Mucosa of rectum (tissue), 2 donors: Measurements from ENCODE around the gene GCH1.
"Not testable (repeated sequence)": the region's sequence is repeated elsewhere in the genome, so short reads cannot be mapped to it uniquely, and the experiment has no call there.

Experiments used
- H3K27ac ChIP-seq, 2 donors: one replicate each; pipeline ENCODE4 v1.7.0; 2013; ENCODE audit warnings: inconsistent platforms in 2 of 2, low read depth in 2 of 2, low read length in 2 of 2
- H3K27me3 ChIP-seq, 2 donors: one replicate each; pipeline ENCODE4 v1.7.0; 2013; ENCODE audit warnings: low read length in 2 of 2; ENCODE audit not compliant: control insufficient read depth in 2 of 2, insufficient read depth in 2 of 2
- H3K36me3 ChIP-seq, 2 donors: one replicate each; pipeline ENCODE4 v1.7.0; 2013; ENCODE audit warnings: low read length in 2 of 2; ENCODE audit not compliant: control insufficient read depth in 2 of 2, insufficient read depth in 2 of 2
- H3K4me1 ChIP-seq, 2 donors: one replicate each; pipeline ENCODE4 v1.7.0; 2013; ENCODE audit warnings: low read length in 2 of 2, mild to moderate bottlenecking in 1 of 2; ENCODE audit not compliant: control insufficient read depth in 2 of 2, insufficient read depth in 2 of 2
- H3K4me3 ChIP-seq, 2 donors: one replicate each; pipeline ENCODE4 v1.7.0; 2013; ENCODE audit warnings: low read length in 2 of 2
- H3K9ac ChIP-seq, 2 donors: one replicate each; pipeline ENCODE4 v1.7.0; 2013; ENCODE audit warnings: low read length in 2 of 2, low read depth in 1 of 2, mild to moderate bottlenecking in 1 of 2
- H3K9me3 ChIP-seq, 2 donors: one replicate each; pipeline ENCODE4 v1.7.0; 2013; ENCODE audit warnings: low read length in 2 of 2; ENCODE audit not compliant: control insufficient read depth in 2 of 2
- donor health status: healthy.
- donor health status: Normal muscosa, but diverticular disease.

Gene GCH1

GRCh38 chr14:54931598-54932340, 29.1 kb upstream of the GCH1 start:
- Histone ChIP-seq H3K36me3 (no peaks in the 10 kb centered on the region), H3K4me1 (no peaks in the 10 kb centered on the region), H3K27ac (no peak overlapping the region), H3K27me3 (no peaks in the 10 kb centered on the region), H3K4me3 (no peak overlapping the region), H3K9me3 (no peaks in the 10 kb centered on the region), H3K9ac (no peak overlapping the region)

DNA sequence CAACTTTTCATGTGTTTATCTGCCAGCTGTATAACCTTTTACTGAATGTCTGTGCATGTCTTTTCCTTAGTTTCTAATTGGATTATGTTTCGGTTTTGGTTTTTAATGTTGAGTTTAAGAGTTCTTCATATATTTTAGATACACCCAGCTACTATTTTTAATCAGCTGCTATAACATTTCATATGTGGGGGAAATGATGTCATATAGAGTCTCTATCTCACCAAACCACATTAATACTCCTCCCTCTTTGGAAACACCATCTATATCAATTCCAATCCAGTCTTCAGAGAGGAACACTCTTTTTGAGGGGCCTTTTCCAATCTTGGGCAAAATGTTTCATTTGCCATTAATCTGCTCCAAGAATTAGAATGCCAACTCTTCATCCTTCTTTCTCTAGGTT, 28.5 kb upstream of the GCH1 start:
- H3K4me3 ChIP-seq: no peak overlapping the region

DNA sequence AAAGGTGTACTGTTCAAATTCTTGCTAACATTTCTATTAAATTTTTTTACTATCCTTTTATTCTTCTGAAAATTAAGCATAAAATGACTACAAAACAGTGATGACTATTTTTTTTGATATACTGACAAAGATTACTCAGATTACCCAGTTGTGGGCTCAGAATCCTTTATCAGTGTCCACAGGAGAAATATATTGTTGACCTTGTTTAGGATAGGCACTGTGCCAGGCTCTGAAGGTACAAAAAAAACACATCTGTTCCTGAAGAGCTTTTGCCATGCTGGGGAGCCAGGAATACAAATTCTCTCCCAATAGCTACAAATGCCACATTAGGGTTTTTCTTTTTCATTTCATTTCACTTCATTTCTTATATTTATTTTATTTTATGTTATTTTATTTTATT, 26.9 kb upstream of the GCH1 start:
- Histone ChIP-seq H3K4me3 (no peak overlapping the region), H3K9me3 (no peaks in the 10 kb centered on the region), H3K4me1 (no peaks in the 10 kb centered on the region), H3K36me3 (no peaks in the 10 kb centered on the region), H3K27me3 (no peaks in the 10 kb centered on the region), H3K9ac (no peak overlapping the region), H3K27ac (no peak overlapping the region)

More for the DNA sequence above, 28.5 kb upstream of the GCH1 start:
- Histone ChIP-seq H3K36me3 (no peaks in the 10 kb centered on the region), H3K4me1 (no peaks in the 10 kb centered on the region), H3K27ac (no peak overlapping the region), H3K9me3 (no peaks in the 10 kb centered on the region), H3K27me3 (no peaks in the 10 kb centered on the region), H3K9ac (no peak overlapping the region)

- no peaks in the 10 kb centered on the region for H3K9me3 ChIP-seq
- no peak overlapping the region for H3K4me3 ChIP-seq
- H3K4me1 ChIP-seq: no peaks in the 10 kb centered on the region
- no peaks in the 10 kb centered on the region for H3K27me3 ChIP-seq
- no peak overlapping the region for H3K9ac ChIP-seq
- no peaks in the 10 kb centered on the region for H3K36me3 ChIP-seq
- no peak overlapping the region for H3K27ac ChIP-seq
Measured at GRCh38 chr14:54928216-54928615, 25.6 kb upstream of the GCH1 start.

DNA sequence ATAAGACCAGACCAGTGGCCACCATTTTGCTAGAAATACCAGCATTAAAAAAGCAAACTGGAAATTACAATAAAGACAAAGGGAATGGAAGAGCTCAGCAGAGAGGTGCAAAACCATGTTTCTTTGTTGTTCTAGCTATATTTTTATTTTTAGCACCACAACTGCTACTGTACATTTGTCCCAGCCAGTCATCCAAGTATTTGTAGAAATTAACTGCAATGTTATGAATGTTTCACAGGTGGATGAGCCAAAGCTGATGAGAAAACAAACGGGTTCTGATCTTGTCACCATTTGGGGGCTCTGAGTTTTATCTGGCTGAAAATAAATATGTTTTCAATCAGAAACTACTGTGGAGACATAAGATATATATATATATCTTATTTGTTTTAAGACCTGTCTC, 24.9 kb upstream of the GCH1 start:
- Histone ChIP-seq H3K9me3 (no peaks in the 10 kb centered on the region), H3K9ac (no peak overlapping the region), H3K4me3 (no peak overlapping the region), H3K4me1 (no peaks in the 10 kb centered on the region), H3K27me3 (no peaks in the 10 kb centered on the region), H3K36me3 (no peaks in the 10 kb centered on the region), H3K27ac (no peak overlapping the region)

GRCh38 chr14:54926570-54926969, 23.9 kb upstream of the GCH1 start:
- H3K9ac ChIP-seq, H3K27ac ChIP-seq, H3K9me3 ChIP-seq, H3K4me3 ChIP-seq, H3K4me1 ChIP-seq, H3K27me3 ChIP-seq, H3K36me3 ChIP-seq: not testable (repeated sequence)

DNA sequence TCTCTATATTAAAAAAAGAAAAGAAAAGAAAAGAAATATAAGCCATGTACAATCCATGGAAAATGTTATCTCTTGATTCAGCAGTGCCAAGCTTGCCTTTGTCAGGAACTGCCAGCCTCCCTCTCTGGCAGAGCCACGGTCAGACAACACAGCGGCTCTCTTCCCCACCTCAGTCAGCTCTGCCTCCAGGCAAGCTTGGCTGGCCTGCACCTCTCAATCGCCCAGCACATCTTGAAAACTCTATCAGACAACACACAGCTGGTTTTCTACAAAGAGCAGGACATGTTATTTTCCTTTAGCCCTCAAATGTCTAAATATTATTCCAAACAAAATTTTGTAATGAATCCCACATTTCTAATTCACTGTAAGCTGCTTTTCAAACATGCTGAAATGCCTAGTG, 20.0 kb upstream of the GCH1 start:
- Histone ChIP-seq H3K9me3 (no peaks in the 10 kb centered on the region), H3K27me3 (no peaks in the 10 kb centered on the region), H3K4me3 (no peak overlapping the region), H3K36me3 (no peaks in the 10 kb centered on the region), H3K27ac (no peak overlapping the region), H3K4me1 (no peaks in the 10 kb centered on the region), H3K9ac (no peak overlapping the region)

DNA sequence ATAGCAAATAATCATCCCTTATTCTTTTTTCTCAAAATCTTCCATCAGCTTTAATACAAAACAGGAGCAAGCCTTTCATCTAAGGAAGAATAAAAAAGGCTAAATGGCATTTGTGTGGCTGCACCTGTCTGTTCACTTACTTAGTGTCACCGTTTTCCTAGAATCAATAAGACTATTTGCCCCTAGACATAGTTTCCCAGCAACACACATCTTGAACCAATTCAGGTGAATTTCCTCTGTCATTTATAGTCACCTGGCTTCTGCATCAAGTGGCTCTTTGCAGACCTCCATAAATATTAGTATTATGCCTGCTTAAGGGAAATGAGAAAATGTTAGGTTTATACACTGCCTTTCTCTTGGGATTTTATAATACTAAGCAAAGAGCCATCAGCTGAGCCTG, 17.4 kb upstream of the GCH1 start:
- H3K9ac ChIP-seq: no peak overlapping the region

DNA sequence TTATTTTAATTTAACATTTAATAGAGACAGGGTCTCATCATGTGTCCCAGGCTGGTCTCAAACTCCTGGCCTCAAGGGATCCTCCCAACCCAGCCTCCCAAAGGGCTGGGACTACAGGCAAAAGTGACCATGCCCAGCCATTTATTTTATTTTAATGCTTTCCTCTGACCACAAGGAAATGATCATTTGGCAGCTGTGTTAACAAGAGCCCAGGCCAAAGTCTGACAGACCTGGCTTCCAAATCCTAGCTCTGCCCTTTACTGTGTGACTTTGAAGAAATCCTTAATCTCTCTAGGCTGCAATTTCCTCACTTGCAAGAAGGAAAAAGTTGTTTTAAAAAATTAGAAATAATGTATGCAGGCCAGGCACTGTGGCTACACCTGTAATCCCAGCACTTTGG, 16.7 kb upstream of the GCH1 start:
- H3K9me3 ChIP-seq: no peaks in the 10 kb centered on the region
- H3K9ac ChIP-seq: no peak overlapping the region
- H3K27ac ChIP-seq: no peak overlapping the region
- no peak overlapping the region for H3K4me3 ChIP-seq
- H3K4me1 ChIP-seq: no peaks in the 10 kb centered on the region
- no peaks in the 10 kb centered on the region for H3K36me3 ChIP-seq
- H3K27me3 ChIP-seq: no peaks in the 10 kb centered on the region

More for the DNA sequence above, 17.4 kb upstream of the GCH1 start:
- Histone ChIP-seq H3K9me3 (no peaks in the 10 kb centered on the region), H3K4me3 (no peak overlapping the region), H3K36me3 (no peaks in the 10 kb centered on the region), H3K27me3 (no peaks in the 10 kb centered on the region), H3K4me1 (no peaks in the 10 kb centered on the region), H3K27ac (no peak overlapping the region)

DNA sequence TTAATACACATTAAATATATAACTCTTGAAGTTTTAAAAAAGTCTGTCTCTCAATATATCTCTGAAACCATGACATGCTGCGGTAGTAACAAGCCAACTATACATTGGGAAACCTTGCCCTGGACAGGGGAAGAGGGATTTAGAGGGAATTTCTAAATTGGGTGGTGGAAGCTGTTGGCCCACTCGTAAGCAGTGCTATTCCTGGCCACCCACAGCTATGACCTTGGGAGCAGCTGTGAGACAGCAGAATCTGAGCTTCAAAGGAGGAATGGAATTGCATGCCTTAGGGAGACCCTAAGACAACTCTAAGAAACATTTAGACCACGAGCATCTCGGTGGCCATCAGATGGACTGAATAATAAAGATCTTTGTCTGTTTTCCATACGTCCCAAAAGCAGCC, 15.8 kb upstream of the GCH1 start:
- Histone ChIP-seq H3K9ac (no peak overlapping the region), H3K4me3 (no peak overlapping the region)

GRCh38 chr14:54916101-54916500, 13.5 kb upstream of the GCH1 start:
- no peak overlapping the region for H3K9ac ChIP-seq
- no peak overlapping the region for H3K27ac ChIP-seq
- H3K9me3 ChIP-seq: no peaks in the 10 kb centered on the region
- H3K4me3 ChIP-seq: no peak overlapping the region
- H3K27me3 ChIP-seq: no peaks in the 10 kb centered on the region
- H3K36me3 ChIP-seq: no peaks in the 10 kb centered on the region
- H3K4me1 ChIP-seq: no peaks in the 10 kb centered on the region

More for the DNA sequence above, 15.8 kb upstream of the GCH1 start:
- H3K36me3 ChIP-seq: no peaks in the 10 kb centered on the region
- H3K4me1 ChIP-seq: no peaks in the 10 kb centered on the region
- H3K27ac ChIP-seq: no peak overlapping the region
- no peaks in the 10 kb centered on the region for H3K9me3 ChIP-seq
- no peaks in the 10 kb centered on the region for H3K27me3 ChIP-seq
